ENCODE results near the gene SPN.
"Not testable (repeated sequence)": the region's sequence is repeated elsewhere in the genome, so short reads cannot be mapped to it uniquely, and the experiment has no call there.

SPN gene

DNA sequence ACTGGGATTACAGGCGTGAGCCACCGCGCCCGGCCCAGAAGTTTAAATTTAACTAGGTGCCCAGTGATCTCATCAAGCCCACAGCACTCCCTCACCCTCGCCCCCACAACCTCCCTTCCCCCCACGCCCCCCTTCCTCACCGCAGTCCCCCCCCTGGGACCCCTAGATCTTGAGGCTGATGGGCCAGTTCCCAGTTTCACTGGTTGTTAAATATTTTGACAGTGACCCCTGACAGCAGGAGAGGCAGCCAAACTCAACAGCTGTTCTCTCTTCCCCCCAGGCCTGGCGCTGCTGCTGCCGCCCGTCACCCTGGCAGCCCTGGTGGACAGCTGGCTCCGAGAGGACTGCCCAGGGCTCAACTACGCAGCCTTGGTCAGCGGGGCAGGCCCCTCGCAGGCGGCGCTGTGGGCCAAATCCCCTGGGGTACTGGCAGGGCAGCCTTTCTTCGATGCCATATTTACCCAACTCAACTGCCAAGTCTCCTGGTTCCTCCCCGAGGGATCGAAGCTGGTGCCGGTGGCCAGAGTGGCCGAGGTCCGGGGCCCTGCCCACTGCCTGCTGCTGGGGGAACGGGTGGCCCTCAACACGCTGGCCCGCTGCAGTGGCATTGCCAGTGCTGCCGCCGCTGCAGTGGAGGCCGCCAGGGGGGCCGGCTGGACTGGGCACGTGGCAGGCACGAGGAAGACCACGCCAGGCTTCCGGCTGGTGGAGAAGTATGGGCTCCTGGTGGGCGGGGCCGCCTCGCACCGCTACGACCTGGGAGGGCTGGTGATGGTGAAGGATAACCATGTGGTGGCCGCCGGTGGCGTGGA lies 31.5 kb downstream of the SPN start:
- no peaks in the 10 kb centered on the region for H4K20me1 ChIP-seq (ENCODE audit: insufficient read depth, low read length)
- H2AFZ ChIP-seq (ENCODE audit: low read depth, low read length): no peak overlapping the region
- peaks cover 7% of the 10 kb centered on the region for H3K79me2 ChIP-seq (ENCODE audit: insufficient read depth, low read length)
- no peak overlapping the region for H3K9ac ChIP-seq (ENCODE audit: low read depth, low read length)
- H3K36me3 ChIP-seq (ENCODE audit: insufficient read depth, low read length): peaks cover 14% of the 10 kb centered on the region
- DNase-seq: no peak
- H3K27ac ChIP-seq (ENCODE audit: low read length): no peak overlapping the region
- peaks cover 4% of the 10 kb centered on the region for H3K9me3 ChIP-seq (ENCODE audit: insufficient read depth, low read length, severe bottlenecking)
- H3K4me2 ChIP-seq (ENCODE audit: insufficient read depth, low read length): no peak overlapping the region
- H3K27me3 ChIP-seq (ENCODE audit: insufficient read depth, low read length, poor library complexity): no peaks in the 10 kb centered on the region
- no peak for ATAC-seq (ENCODE audit: insufficient read depth, low read depth)
- TF ChIP-seq, protein P1, sequence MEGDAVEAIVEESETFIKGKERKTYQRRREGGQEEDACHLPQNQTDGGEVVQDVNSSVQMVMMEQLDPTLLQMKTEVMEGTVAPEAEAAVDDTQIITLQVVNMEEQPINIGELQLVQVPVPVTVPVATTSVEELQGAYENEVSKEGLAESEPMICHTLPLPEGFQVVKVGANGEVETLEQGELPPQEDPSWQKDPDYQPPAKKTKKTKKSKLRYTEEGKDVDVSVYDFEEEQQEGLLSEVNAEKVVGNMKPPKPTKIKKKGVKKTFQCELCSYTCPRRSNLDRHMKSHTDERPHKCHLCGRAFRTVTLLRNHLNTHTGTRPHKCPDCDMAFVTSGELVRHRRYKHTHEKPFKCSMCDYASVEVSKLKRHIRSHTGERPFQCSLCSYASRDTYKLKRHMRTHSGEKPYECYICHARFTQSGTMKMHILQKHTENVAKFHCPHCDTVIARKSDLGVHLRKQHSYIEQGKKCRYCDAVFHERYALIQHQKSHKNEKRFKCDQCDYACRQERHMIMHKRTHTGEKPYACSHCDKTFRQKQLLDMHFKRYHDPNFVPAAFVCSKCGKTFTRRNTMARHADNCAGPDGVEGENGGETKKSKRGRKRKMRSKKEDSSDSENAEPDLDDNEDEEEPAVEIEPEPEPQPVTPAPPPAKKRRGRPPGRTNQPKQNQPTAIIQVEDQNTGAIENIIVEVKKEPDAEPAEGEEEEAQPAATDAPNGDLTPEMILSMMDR (IDR thresholded peaks at IDR 0.05; ENCODE audit: borderline replicate concordance, extremely low read depth, low read length, poor library complexity, severe bottlenecking): no peak
- TF ChIP-seq EZH2 (IDR thresholded peaks at IDR 0.05; ENCODE audit: borderline replicate concordance, low read depth, low read length, severe bottlenecking): no peak
- peaks cover 8% of the 10 kb centered on the region for H3K4me1 ChIP-seq (ENCODE audit: insufficient read depth, low read length)
- H3K4me3 ChIP-seq (ENCODE audit: low read depth in 1 of 2, low read length in 2 of 2): no peak overlapping the region

DNA sequence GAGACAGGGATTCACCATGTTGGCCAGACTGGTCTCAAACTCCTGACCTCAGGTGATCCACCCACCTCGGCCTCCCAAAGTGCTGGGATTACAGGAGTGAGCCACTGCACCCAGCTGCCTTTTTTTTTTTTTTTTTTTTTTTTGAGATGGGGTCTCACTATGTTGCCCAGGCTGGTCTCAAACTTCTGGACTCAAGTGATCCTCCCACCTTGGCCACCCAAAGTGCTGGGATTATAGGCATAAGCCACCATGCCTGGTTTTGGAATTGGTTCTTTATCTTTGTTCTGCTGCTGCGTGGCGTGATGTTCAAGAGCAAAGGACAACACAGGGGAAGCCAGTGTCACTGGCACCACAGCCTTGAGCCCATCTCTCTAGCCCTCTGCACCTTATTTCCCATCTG lies 32.6 kb downstream of the SPN start:
- not testable (repeated sequence) for DNase-seq; H3K27ac ChIP-seq (ENCODE audit: low read length); H3K4me1 ChIP-seq (ENCODE audit: insufficient read depth, low read length); H4K20me1 ChIP-seq (ENCODE audit: insufficient read depth, low read length); H3K4me3 ChIP-seq (ENCODE audit: low read depth in 1 of 2, low read length in 2 of 2); ATAC-seq (ENCODE audit: insufficient read depth, low read depth); H2AFZ ChIP-seq (ENCODE audit: low read depth, low read length); H3K27me3 ChIP-seq (ENCODE audit: insufficient read depth, low read length, poor library complexity); H3K4me2 ChIP-seq (ENCODE audit: insufficient read depth, low read length); H3K79me2 ChIP-seq (ENCODE audit: insufficient read depth, low read length); H3K9me3 ChIP-seq (ENCODE audit: insufficient read depth, low read length, severe bottlenecking); H3K9ac ChIP-seq (ENCODE audit: low read depth, low read length)
- peaks cover 14% of the 10 kb centered on the region for H3K36me3 ChIP-seq (ENCODE audit: insufficient read depth, low read length)

DNA sequence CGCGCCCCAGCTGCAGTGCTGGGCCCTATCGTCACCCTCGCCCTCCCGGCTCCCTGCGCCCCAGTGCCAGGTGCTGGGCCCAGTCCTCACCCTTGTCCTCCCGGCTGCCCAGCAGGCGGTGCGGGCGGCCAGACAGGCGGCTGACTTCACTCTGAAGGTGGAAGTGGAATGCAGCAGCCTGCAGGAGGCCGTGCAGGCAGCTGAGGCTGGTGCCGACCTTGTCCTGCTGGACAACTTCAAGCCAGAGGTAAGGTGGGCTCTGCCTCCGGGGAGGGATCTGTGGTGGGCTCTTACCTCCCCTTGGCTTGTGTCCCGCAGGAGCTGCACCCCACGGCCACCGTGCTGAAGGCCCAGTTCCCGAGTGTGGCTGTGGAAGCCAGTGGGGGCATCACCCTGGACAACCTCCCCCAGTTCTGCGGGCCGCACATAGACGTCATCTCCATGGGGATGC lies 33.9 kb downstream of the SPN start:
- H3K9me3 ChIP-seq (ENCODE audit: insufficient read depth, low read length, severe bottlenecking): peaks cover 4% of the 10 kb centered on the region
- H3K36me3 ChIP-seq (ENCODE audit: insufficient read depth, low read length): peaks cover 14% of the 10 kb centered on the region
- H3K79me2 ChIP-seq (ENCODE audit: insufficient read depth, low read length): no peaks in the 10 kb centered on the region
- no peak overlapping the region for H3K4me3 ChIP-seq (ENCODE audit: low read depth in 1 of 2, low read length in 2 of 2)
- H2AFZ ChIP-seq (ENCODE audit: low read depth, low read length): no peak overlapping the region
- H4K20me1 ChIP-seq (ENCODE audit: insufficient read depth, low read length): no peaks in the 10 kb centered on the region
- H3K9ac ChIP-seq (ENCODE audit: low read depth, low read length): no peak overlapping the region
- no peaks in the 10 kb centered on the region for H3K27me3 ChIP-seq (ENCODE audit: insufficient read depth, low read length, poor library complexity)
- DNase-seq: no peak
- peaks cover 10% of the 10 kb centered on the region for H3K4me1 ChIP-seq (ENCODE audit: insufficient read depth, low read length)
- TF ChIP-seq, protein P1 (IDR thresholded peaks at IDR 0.05; ENCODE audit: borderline replicate concordance, extremely low read depth, low read length, poor library complexity, severe bottlenecking): no peak
- no peak for TF ChIP-seq EZH2 (IDR thresholded peaks at IDR 0.05; ENCODE audit: borderline replicate concordance, low read depth, low read length, severe bottlenecking)
- no peak overlapping the region for H3K27ac ChIP-seq (ENCODE audit: low read length)
- no peak overlapping the region for H3K4me2 ChIP-seq (ENCODE audit: insufficient read depth, low read length)
- ATAC-seq (ENCODE audit: insufficient read depth, low read depth): no peak

DNA sequence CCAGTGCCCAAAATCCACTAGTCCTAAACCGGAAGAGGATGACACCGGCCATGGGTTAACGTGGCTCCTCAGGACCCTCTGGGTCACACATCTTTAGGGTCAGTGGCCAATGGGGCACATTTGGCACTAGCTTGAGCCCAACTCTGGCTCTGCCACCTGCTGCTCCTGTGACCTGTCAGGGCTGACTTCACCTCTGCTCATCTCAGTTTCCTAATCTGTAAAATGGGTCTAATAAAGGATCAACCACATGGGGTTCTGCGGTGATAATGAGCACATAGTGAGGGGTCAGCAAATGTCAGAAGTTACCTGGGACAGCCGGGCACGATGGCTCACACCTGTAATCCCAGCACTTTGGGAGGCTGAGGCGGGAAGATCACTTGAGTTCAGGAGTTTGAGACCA lies 34.3 kb downstream of the SPN start:
- ATAC-seq (ENCODE audit: insufficient read depth, low read depth) (no peak), DNase-seq (no peak)
- Histone ChIP-seq H3K27ac (ENCODE audit: low read length) (no peak overlapping the region), H3K9ac (ENCODE audit: low read depth, low read length) (no peak overlapping the region), H3K4me1 (ENCODE audit: insufficient read depth, low read length) (peaks cover 14% of the 10 kb centered on the region), H2AFZ (ENCODE audit: low read depth, low read length) (no peak overlapping the region), H4K20me1 (ENCODE audit: insufficient read depth, low read length) (no peaks in the 10 kb centered on the region), H3K79me2 (ENCODE audit: insufficient read depth, low read length) (no peaks in the 10 kb centered on the region), H3K36me3 (ENCODE audit: insufficient read depth, low read length) (peaks cover 14% of the 10 kb centered on the region), H3K9me3 (ENCODE audit: insufficient read depth, low read length, severe bottlenecking) (peaks cover 4% of the 10 kb centered on the region), H3K4me2 (ENCODE audit: insufficient read depth, low read length) (no peak overlapping the region), H3K27me3 (ENCODE audit: insufficient read depth, low read length, poor library complexity) (no peaks in the 10 kb centered on the region), H3K4me3 (ENCODE audit: low read depth in 1 of 2, low read length in 2 of 2) (no peak overlapping the region)
- no peak for TF ChIP-seq EZH2 (IDR thresholded peaks at IDR 0.05; ENCODE audit: borderline replicate concordance, low read depth, low read length, severe bottlenecking)
- TF ChIP-seq, protein P1 (IDR thresholded peaks at IDR 0.05; ENCODE audit: borderline replicate concordance, extremely low read depth, low read length, poor library complexity, severe bottlenecking): no peak

Data from DND-41 (cell line).